PC-9 (cell line): ENCODE data around the gene ATP8B3. TPM values are rescaled to one million over a fixed set of nuclear protein-coding genes. Genes with fewer than 3 reads are reported as not detected.

Experiments used
- BruUV-seq: library from RNA; stranded (reverse); fragments of 400-500 nt; replicated peaks from 2 replicates; lab custom pipeline; 2021; lab: Mats Ljungman, UMichigan
- CTCF ChIA-PET: fragments of 300-600 bp; sonication (Branson Sonifier 250); formaldehyde crosslinking; loops from one replicate; lab custom pipeline; 2022; ENCODE audit warnings: antibody characterized with exemption; lab: Charles Lee
- POLR2A ChIA-PET: fragments of 300-600 bp; sonication (Branson Sonifier 250); formaldehyde crosslinking; loops from one replicate; lab custom pipeline; 2022; ENCODE audit warnings: antibody characterized with exemption; ENCODE audit not compliant: unreplicated experiment; lab: Charles Lee
- DNase-seq, 2 experiments: peaks; one replicate each; pipeline versions ENCODE4 v3.0.0 to v3.0.0-alpha.2; 2015 to 2022; ENCODE audit warnings: mixed read lengths in 1 of 2
- H2AFZ ChIP-seq: fragments of 200-600 bp; sonication (generic); 2 replicates; pipeline ENCODE4 v1.8.1; 2017; ENCODE audit warnings: antibody characterized with exemption
- H3F3A ChIP-seq: fragments of 200-600 bp; sonication (generic); 2 replicates; pipeline ENCODE4 v1.8.1; 2017; ENCODE audit warnings: antibody characterized with exemption, mild to moderate bottlenecking, low read depth; ENCODE audit not compliant: insufficient read depth
- H3K27ac ChIP-seq: fragments of 200-600 bp; sonication (generic); 2 replicates; pipeline ENCODE4 v1.6.1; 2016; ENCODE audit warnings: mixed run types
- H3K27me3 ChIP-seq: fragments of 200-600 bp; sonication (generic); 2 replicates; pipeline ENCODE4 v1.6.1; 2016; ENCODE audit warnings: low read depth, mixed run types; ENCODE audit not compliant: insufficient read depth
- H3K36me3 ChIP-seq: fragments of 200-600 bp; sonication (generic); 2 replicates; pipeline ENCODE4 v1.6.1; 2016; ENCODE audit warnings: low read depth, mixed run types
- H3K4me1 ChIP-seq: fragments of 200-600 bp; sonication (generic); replicated peaks from 2 replicates; pipeline ENCODE4 v1.6.1; 2016; ENCODE audit warnings: mixed run types; ENCODE audit not compliant: insufficient read depth
- H3K4me2 ChIP-seq: fragments of 200-600 bp; sonication (generic); 2 replicates; pipeline ENCODE4 v1.6.1; 2017; ENCODE audit warnings: mixed run types
- H3K4me3 ChIP-seq: fragments of 200-600 bp; sonication (generic); 2 replicates; pipeline ENCODE4 v1.6.1; 2016; ENCODE audit warnings: mixed run types
- H3K79me2 ChIP-seq: fragments of 200-600 bp; sonication (generic); 2 replicates; pipeline ENCODE4 v1.6.1; 2017; ENCODE audit warnings: low read depth, mixed run types
- H3K9me2 ChIP-seq: fragments of 200-600 bp; sonication (generic); 2 replicates; pipeline ENCODE4 v1.8.1; 2017; ENCODE audit warnings: mild to moderate bottlenecking; ENCODE audit not compliant: insufficient read depth
- H3K9me3 ChIP-seq: fragments of 200-600 bp; sonication (generic); 2 replicates; pipeline ENCODE4 v1.8.1; 2016; ENCODE audit warnings: low read depth; ENCODE audit not compliant: insufficient read depth
- H4K20me1 ChIP-seq: fragments of 200-600 bp; sonication (generic); 2 replicates; pipeline ENCODE4 v1.8.1; 2017; ENCODE audit not compliant: insufficient read depth
- CTCF ChIP-seq: fragments of 200-600 bp; sonication (generic); conservative IDR thresholded peaks from 2 replicates; pipeline ENCODE4 v1.6.1; 2017; ENCODE audit warnings: mixed run types, antibody characterized with exemption, mild to moderate bottlenecking, moderate library complexity
- EZH2 ChIP-seq: fragments of 200-600 bp; sonication (generic); IDR thresholded peaks from 2 replicates; pipeline ENCODE4 v1.8.0; 2017; ENCODE audit warnings: antibody characterized with exemption, low read depth
- intact Hi-C: fragments of 100-400 bp; cut with micrococcal nuclease; formaldehyde crosslinking; loops from one replicate; pipeline ENCODE4 v1.10.0; 2022; ENCODE audit not compliant: unreplicated experiment
- total RNA-seq: library from RNA; stranded (reverse); gene quantifications from 2 replicates; pipeline ENCODE4 v1.2.3, GENCODE V29; 2021

The ATP8B3 gene
- total RNA-seq, 1 experiment from 2014 or later, result 8.3 TPM

DNA sequence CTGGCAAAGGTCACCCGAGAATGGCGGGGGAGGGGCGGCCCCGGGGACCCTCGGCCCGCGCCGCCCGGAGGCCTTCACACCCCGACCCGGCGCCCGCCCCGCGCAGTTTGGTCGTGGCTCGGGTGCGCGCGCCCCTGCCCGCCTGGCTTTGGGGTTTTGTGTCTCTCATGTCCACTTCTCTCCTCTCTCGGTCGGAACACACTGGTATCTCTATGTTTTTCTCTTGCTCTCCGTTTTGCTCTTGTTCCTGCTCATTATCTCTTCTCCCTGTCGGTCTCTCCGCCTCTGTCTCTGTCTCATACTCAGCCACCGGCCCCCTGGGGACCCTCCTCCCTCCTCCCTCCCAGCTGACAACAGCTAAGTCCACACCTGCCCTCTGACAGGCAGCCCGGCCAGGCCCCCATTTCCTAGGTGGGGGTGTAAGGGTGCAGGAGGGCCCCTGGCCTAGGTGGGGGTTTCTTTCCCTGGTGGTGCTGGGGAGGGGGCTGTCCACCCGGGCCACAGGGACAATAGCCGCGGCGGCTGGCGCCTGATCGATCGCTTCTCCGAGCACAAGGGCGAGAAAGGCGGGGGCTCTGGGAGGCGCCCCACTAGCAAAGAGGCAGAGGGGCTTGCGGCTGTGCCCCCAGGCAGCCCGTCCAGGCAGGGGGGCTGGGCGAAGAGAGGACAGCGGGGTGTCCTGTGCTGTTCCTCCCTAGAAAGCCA is 56.5 kb downstream of the ATP8B3 start:
- BruUV-seq, result no TSS peak
- no peak for TF ChIP-seq EZH2
- TF ChIP-seq CTCF, result no peak
- intact Hi-C loops, result no loop called here
- Histone ChIP-seq H3K27me3 (peaks cover 3% of the 10 kb centered on the region; the same call in 1 of the 2 replicates), H3K36me3 (no peaks in the 10 kb centered on the region), H2AFZ (no peak overlapping the region), H4K20me1 (no peaks in the 10 kb centered on the region), H3F3A (no peaks in the 10 kb centered on the region), H3K9me3 (no peaks in the 10 kb centered on the region), H3K79me2 (no peaks in the 10 kb centered on the region), H3K4me2 (peak overlapping the region; percentile 66), H3K9me2 (no peaks in the 10 kb centered on the region), H3K27ac (no peak overlapping the region), H3K4me1 (no peaks in the 10 kb centered on the region; the same call in 1 of the 2 replicates), H3K4me3 (peak overlapping the region; percentile 47; the same call in 1 of the 2 replicates)
- CTCF ChIA-PET, result no interaction called here
- DNase-seq, result no peak
- POLR2A ChIA-PET, result no interaction called here

- no peak for DNase-seq
These were observed 57.2 kb downstream of the ATP8B3 start for GRCh38 chr19:1754636-1755466.

More at GRCh38 chr19:1754636-1755466, 57.2 kb downstream of the ATP8B3 start:
- POLR2A ChIA-PET, result no interaction called here
- Histone ChIP-seq H3K4me3 (peak overlapping the region; percentile 47; the same call in 1 of the 2 replicates), H3K4me1 (no peaks in the 10 kb centered on the region; the same call in 1 of the 2 replicates), H3K9me2 (no peaks in the 10 kb centered on the region), H3K27ac (no peak overlapping the region), H4K20me1 (no peaks in the 10 kb centered on the region), H3K9me3 (no peaks in the 10 kb centered on the region), H3F3A (no peaks in the 10 kb centered on the region), H3K36me3 (no peaks in the 10 kb centered on the region), H3K27me3 (peaks cover 3% of the 10 kb centered on the region; the same call in 1 of the 2 replicates), H3K4me2 (peak overlapping the region; percentile 66), H2AFZ (no peak overlapping the region), H3K79me2 (no peaks in the 10 kb centered on the region)
- BruUV-seq, result no TSS peak
- TF ChIP-seq EZH2 (peak; percentile 73; the same call in 1 of the 2 replicates), CTCF (no peak)
- intact Hi-C loops, result no loop called here
- CTCF ChIA-PET, result no interaction called here
